Measurements from ENCODE around the gene CDH4. TPM values are rescaled to one million over a fixed set of nuclear protein-coding genes. Genes with fewer than 3 reads are reported as not detected.

The CDH4 gene
- total RNA-seq, 4 donors from 2014 or later: 0.13 to 0.38 (median 0.21) TPM; not detected in 1

DNA sequence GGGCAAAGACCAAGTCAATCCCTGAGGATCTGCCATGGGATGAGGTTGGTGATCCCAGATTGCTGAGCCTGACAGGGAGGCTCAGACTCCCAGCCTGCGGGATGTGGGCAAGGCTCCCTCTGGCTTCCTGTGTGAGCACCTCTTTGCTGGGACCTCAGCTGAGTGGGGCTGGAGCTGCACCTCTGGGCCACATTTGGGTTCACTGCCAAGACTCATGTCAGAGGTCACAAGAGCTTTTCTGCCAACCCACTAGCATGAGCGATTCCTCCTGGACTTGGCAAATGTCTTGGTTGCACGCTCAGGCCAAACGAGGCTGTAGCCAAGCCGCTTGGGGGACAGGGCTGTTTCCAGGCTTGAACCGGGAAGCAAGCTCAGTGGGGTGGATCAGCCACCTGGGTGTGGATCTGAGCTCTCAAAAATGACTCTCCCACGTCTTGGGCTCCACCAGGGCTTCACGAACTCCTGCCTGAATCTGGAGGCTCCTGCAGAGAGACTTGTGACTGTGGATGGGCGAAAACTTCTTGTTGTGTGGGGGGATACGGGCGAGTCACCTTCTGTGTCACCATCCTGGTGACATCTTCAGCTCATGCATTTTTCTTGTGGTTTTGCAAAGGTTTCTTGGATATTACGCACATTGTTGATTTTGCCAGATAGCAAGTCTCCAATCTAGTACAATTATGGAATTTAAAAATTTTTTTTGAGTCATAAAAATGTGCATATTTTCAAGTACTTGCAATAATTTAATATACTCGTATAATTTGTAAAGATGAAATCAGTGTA is 359.5 kb downstream of the CDH4 start:
- TF ChIP-seq, protein P1, sequence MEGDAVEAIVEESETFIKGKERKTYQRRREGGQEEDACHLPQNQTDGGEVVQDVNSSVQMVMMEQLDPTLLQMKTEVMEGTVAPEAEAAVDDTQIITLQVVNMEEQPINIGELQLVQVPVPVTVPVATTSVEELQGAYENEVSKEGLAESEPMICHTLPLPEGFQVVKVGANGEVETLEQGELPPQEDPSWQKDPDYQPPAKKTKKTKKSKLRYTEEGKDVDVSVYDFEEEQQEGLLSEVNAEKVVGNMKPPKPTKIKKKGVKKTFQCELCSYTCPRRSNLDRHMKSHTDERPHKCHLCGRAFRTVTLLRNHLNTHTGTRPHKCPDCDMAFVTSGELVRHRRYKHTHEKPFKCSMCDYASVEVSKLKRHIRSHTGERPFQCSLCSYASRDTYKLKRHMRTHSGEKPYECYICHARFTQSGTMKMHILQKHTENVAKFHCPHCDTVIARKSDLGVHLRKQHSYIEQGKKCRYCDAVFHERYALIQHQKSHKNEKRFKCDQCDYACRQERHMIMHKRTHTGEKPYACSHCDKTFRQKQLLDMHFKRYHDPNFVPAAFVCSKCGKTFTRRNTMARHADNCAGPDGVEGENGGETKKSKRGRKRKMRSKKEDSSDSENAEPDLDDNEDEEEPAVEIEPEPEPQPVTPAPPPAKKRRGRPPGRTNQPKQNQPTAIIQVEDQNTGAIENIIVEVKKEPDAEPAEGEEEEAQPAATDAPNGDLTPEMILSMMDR (IDR thresholded peaks at IDR 0.05): no peak
- TF ChIP-seq POLR2A (IDR thresholded peaks at IDR 0.05): no peak

DNA sequence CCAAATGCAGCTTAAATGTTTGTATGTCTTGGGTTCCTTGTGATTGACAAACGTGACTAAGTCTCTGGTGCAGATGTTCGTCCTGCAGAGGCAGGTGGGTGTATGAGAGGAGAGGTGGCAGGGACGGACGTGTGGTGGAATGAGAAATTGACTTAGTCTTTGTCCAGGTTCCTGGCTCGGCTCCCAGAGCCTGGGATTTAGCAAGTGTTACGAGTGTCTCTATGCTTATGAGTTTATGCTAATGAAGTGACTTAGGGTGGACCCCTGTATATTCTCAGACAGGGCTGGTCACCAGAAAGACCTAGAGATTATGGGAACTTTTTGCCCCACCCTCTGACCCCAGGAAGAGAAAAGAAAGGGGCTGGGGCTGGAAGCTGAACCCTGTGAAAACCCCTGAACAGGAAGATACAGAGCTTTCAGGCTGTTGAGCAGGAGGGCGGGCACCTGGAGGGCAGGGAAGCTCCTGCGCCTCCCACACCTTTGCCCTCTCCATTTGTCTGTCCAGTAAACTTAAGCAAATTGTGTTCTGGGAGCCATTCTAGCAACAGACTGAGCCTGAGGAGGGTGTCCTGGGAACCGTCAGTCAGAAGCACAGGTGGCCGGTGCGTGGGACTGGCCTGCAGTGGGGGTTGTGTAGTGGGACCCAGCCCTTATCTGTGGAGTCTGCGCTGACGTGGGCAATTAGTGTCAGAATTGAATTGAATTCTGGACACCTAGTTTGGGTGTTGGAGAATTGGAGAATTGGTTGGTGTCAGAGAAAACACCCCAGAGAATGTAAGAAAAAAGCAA is 362.1 kb downstream of the CDH4 start:
- TF ChIP-seq, protein P1 (IDR thresholded peaks at IDR 0.05): no peak
- TF ChIP-seq POLR2A (IDR thresholded peaks at IDR 0.05): no peak
- H3K27ac ChIP-seq: no peak overlapping the region
- H3K4me1 ChIP-seq: no peaks in the 10 kb centered on the region
- H3K4me3 ChIP-seq: no peak overlapping the region
- DNase-seq: no peak
- 61 to 66% methylated on average over 12 to 13 of the region's 13 CpGs for WGBS, 2 donors
- intact Hi-C loops (cut with DNase I): no loop called here
- H3K27me3 ChIP-seq: peaks cover 0 to 32% (median 0%) of the 10 kb centered on the region in 4 donors
- no peaks in the 10 kb centered on the region for H3K9me3 ChIP-seq
- H3K36me3 ChIP-seq: no peaks in the 10 kb centered on the region

More for the DNA sequence above, 359.5 kb downstream of the CDH4 start:
- Histone ChIP-seq H3K27me3 (peaks cover 0 to 21% (median 0%) of the 10 kb centered on the region in 4 donors), H3K27ac (no peak overlapping the region), H3K36me3 (no peaks in the 10 kb centered on the region), H3K4me3 (no peak overlapping the region), H3K9me3 (no peaks in the 10 kb centered on the region), H3K4me1 (no peaks in the 10 kb centered on the region)
- DNase-seq: no peak
- intact Hi-C loops (cut with DNase I): no loop called here
- WGBS, 2 donors: 53 to 54% methylated on average over 6 to 7 of the region's 13 CpGs

DNA sequence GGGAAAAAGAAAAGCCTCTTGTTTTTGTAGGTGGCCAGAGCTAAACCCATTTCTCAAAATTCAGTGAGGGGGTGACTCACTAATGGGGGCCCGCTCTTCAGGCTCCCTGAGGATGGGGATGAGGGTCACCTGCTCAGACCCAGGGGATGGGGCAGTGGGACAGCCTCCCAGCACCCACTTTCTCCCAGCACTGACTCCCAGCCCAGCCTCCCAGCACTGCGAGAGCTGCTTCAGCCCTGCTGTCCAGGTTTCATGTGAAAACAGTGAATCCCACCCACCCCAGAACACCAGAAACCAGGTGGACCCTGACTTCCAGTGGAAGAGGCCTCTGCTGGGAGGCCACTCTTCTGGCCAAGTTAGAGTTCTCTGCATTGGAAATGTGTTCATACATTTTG is 362.6 kb downstream of the CDH4 start:
- DNase-seq: no peak
- WGBS, 2 donors: 67 to 78% methylated on average over 1 of the region's 2 CpGs
- Histone ChIP-seq H3K36me3 (no peaks in the 10 kb centered on the region), H3K27me3 (peaks cover 0 to 32% (median 0%) of the 10 kb centered on the region in 4 donors), H3K4me1 (no peaks in the 10 kb centered on the region), H3K9me3 (no peaks in the 10 kb centered on the region), H3K4me3 (no peak overlapping the region), H3K27ac (no peak overlapping the region)
- intact Hi-C loops (cut with DNase I): no loop called here
- TF ChIP-seq, protein P1 (IDR thresholded peaks at IDR 0.05): no peak
- no peak for TF ChIP-seq POLR2A (IDR thresholded peaks at IDR 0.05)

DNA sequence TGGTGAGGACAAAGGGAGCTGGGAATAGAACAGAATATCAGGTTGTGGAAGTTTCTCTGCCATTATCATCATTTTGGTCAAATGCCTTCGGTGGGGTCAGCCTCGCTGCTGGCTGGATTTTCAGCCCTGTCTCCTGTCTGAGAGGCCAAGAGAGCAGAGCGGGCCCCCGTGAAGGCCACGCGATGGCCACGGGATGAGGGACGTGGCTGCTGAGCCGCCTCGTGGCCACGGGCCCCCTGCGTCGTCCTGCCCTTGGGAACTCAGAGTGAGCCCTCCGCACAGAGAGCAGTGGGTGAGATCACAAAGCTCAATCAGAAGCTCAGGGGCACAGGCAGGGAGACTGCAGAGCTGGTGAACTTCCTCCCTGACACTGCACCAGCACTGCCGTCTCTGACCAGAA is 363.7 kb downstream of the CDH4 start:
- no peaks in the 10 kb centered on the region for H3K36me3 ChIP-seq
- no peaks in the 10 kb centered on the region for H3K4me1 ChIP-seq
- H3K4me3 ChIP-seq: no peak overlapping the region
- WGBS, 2 donors: 82 to 83% methylated on average over 2 to 4 of the region's 15 CpGs
- no peak overlapping the region for H3K27ac ChIP-seq
- no peak for DNase-seq
- no peaks in the 10 kb centered on the region for H3K9me3 ChIP-seq
- TF ChIP-seq POLR2A (IDR thresholded peaks at IDR 0.05): no peak
- TF ChIP-seq, protein P1 (IDR thresholded peaks at IDR 0.05): no peak
- peaks cover 0 to 27% (median 0%) of the 10 kb centered on the region in 4 donors for H3K27me3 ChIP-seq
- intact Hi-C loops (cut with DNase I): no loop called here

DNA sequence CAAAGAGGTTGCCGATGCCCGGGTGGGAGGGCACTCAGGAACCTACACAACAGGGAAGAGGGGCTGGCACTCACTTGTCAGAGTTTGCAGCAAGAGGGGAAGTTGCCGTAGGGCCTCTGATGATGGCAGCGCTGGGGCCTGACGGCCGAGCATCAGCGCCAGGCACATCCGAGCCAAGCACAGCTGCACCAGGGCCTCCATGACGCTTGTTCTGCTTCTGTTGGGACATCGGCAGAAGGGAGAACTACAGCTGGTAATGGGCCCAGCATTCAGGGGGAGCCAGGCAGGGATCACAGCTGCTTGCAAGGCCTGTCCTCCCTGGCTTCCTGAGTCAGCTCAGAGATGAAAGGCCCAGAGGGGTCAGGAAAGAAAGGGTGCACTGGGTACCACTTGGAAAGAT is 367.7 kb downstream of the CDH4 start:
- Histone ChIP-seq H3K27ac (no peak overlapping the region), H3K9me3 (no peaks in the 10 kb centered on the region), H3K36me3 (no peaks in the 10 kb centered on the region), H3K4me1 (no peaks in the 10 kb centered on the region), H3K27me3 (peaks cover 0 to 20% (median 0%) of the 10 kb centered on the region in 4 donors), H3K4me3 (no peak overlapping the region)
- no peak for DNase-seq
- whole genome bisulfite sequencing, 2 donors: 93 to 96% methylated on average over 5 to 10 of the region's 10 CpGs
- TF ChIP-seq POLR2A (IDR thresholded peaks at IDR 0.05): no peak
- TF ChIP-seq, protein P1 (IDR thresholded peaks at IDR 0.05): no peak
- intact Hi-C loops (cut with DNase I): no loop called here
